Posterior vena cava (tissue), 2 donors: ENCODE data around the gene GPR35. TPM values are rescaled to one million over a fixed set of nuclear protein-coding genes. Genes with fewer than 3 reads are reported as not detected.
"Not testable (repeated sequence)": the region's sequence is repeated elsewhere in the genome, so short reads cannot be mapped to it uniquely, and the experiment has no call there.

Experiments used
- DNase-seq: peaks from one replicate; pipeline ENCODE4 v3.0.0-alpha.2; 2020; ENCODE audit warnings: low spot score
- intact Hi-C, 2 donors: fragments of 100-400 bp; cut with DNase I; formaldehyde crosslinking; loops; one replicate each; pipeline versions ENCODE4 v1.14.1 to v1.14.2; 2022 to 2023
- total RNA-seq, 2 donors: library from RNA; stranded (reverse); fragmentation: NEBNext Ultra II Directional; extraction: Animal tissue kit (Norgen Biotek cat#: 25700); gene quantifications; one replicate each; pipeline ENCODE4 v1.2.1, GENCODE V29; 2021
- donor health status: DM: yes; HTN: yes; CAD: no.
- donor health status: DM: yes; HTN: yes; CAD: no.

GPR35 gene
- total RNA-seq, 2 donors from 2014 or later = 1.2 to 1.8 TPM

GRCh38 chr2:240645801-240646175 is 20.5 kb downstream of the GPR35 start:
- intact Hi-C loops = no loop called here
- peak; percentile 59 for DNase-seq

- intact Hi-C loops = no loop called here
- DNase-seq = peak; percentile 68
Observed at GRCh38 chr2:240646176-240646899, 21.1 kb downstream of the GPR35 start.

GRCh38 chr2:240646900-240647502 is 21.7 kb downstream of the GPR35 start:
- peak; percentile 71 for DNase-seq
- intact Hi-C loops = no loop called here

- intact Hi-C loops = no loop called here
- peak; percentile 58 for DNase-seq
Observed at GRCh38 chr2:240647503-240648154, 22.3 kb downstream of the GPR35 start.

GRCh38 chr2:240648155-240648649 is 22.9 kb downstream of the GPR35 start:
- intact Hi-C loops = no loop called here
- peak; percentile 45 for DNase-seq

GRCh38 chr2:240648650-240649275 is 23.5 kb downstream of the GPR35 start:
- peak; percentile 70 for DNase-seq
- intact Hi-C loops = no loop called here

GRCh38 chr2:240649331-240649730 is 24.1 kb downstream of the GPR35 start:
- peak; percentile 23 for DNase-seq
- intact Hi-C loops = no loop called here

- peak; percentile 42 for DNase-seq
- intact Hi-C loops = no loop called here
Observed at GRCh38 chr2:240650254-240650965, 25.1 kb downstream of the GPR35 start.

- intact Hi-C loops = no loop called here
Observed at GRCh38 chr2:240651185-240651584, 25.9 kb downstream of the GPR35 start.

GRCh38 chr2:240655931-240656886 is 30.9 kb downstream of the GPR35 start:
- DNase-seq = peak; percentile 42
- intact Hi-C loops = no loop called here

More at GRCh38 chr2:240651185-240651584, 25.9 kb downstream of the GPR35 start:
- DNase-seq = peak; percentile 59

- DNase-seq, intact Hi-C loops: not testable (repeated sequence)
Observed at GRCh38 chr2:240659883-240660282, 34.6 kb downstream of the GPR35 start.

- intact Hi-C loops = no loop called here
- no peak for DNase-seq
Observed at GRCh38 chr2:240662681-240663080, 37.4 kb downstream of the GPR35 start.

- intact Hi-C loops = no loop called here
- no peak for DNase-seq
Observed at GRCh38 chr2:240663546-240664190, 38.4 kb downstream of the GPR35 start.

- intact Hi-C loops = no loop called here
- DNase-seq = no peak
Observed at GRCh38 chr2:240664622-240665021, 39.3 kb downstream of the GPR35 start.

GRCh38 chr2:240670402-240670801 is 45.1 kb downstream of the GPR35 start:
- DNase-seq = peak; percentile 30
- intact Hi-C loops = no loop called here

GRCh38 chr2:240670950-240671349 is 45.7 kb downstream of the GPR35 start:
- intact Hi-C loops = no loop called here
- no peak for DNase-seq

- no peak for DNase-seq
- intact Hi-C loops = no loop called here
Observed at GRCh38 chr2:240672076-240672700, 46.9 kb downstream of the GPR35 start.
